Astrocyte (in vitro differentiated cells and primary cell): Measurements from ENCODE around the gene ST6GALNAC2.

Source experiments
- EZH2 ChIP-seq: IDR thresholded peaks from 2 replicates; pipeline ENCODE4 v1.6.1; 2012; ENCODE audit warnings: mild to moderate bottlenecking, low read length, inconsistent platforms; ENCODE audit not compliant: insufficient read depth
- TF ChIP-seq, protein P1 (sequence below): IDR thresholded peaks from 2 replicates; pipeline ENCODE4 v1.5.1; 2011; ENCODE audit warnings: low read depth, mild to moderate bottlenecking, inconsistent platforms, low read length, moderate library complexity; ENCODE audit not compliant: insufficient read depth

DNA sequence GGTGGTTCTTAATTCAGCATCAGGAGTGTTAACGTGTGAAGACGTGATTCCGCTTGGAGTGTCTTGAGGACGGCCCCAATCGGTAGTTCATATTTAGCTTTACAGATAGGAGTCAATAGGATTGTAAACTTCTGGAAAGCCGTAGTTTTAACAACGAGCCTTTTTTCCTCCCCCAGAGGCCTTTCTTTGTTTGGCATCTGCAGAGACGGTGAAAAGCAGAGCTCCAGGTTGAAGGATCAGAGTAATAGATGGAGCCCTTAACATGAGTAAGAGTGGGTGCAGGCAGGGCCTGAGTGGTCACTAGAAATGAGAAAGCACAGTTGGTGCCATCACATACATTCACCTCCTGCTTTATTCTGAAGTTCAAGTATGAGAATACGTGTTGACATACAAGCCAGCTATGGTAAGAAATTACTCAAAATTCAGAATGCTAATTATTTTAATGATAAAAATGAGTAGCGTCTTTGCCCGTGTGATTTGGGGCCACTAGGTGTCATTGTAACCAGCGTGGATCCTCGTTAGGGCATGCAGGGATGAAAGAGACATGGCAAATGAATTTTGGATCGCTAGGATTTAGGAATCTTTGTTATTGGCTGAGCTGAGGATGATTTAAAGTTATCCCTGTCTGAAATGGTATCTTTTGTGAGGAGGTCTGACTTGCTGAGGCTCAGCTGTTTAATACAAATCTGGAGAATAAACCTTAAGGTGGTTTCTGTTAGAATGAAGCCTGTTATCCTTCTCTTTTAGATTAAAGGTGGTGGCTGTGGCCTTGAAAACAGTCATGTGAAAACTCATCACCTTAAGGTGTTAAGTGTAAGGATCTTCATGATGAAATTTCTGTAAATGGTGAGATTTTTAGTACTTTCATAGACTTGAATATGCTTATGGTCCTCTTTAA, 27.2 kb downstream of the ST6GALNAC2 start:
- no peak for TF ChIP-seq EZH2
- TF ChIP-seq, protein P1, sequence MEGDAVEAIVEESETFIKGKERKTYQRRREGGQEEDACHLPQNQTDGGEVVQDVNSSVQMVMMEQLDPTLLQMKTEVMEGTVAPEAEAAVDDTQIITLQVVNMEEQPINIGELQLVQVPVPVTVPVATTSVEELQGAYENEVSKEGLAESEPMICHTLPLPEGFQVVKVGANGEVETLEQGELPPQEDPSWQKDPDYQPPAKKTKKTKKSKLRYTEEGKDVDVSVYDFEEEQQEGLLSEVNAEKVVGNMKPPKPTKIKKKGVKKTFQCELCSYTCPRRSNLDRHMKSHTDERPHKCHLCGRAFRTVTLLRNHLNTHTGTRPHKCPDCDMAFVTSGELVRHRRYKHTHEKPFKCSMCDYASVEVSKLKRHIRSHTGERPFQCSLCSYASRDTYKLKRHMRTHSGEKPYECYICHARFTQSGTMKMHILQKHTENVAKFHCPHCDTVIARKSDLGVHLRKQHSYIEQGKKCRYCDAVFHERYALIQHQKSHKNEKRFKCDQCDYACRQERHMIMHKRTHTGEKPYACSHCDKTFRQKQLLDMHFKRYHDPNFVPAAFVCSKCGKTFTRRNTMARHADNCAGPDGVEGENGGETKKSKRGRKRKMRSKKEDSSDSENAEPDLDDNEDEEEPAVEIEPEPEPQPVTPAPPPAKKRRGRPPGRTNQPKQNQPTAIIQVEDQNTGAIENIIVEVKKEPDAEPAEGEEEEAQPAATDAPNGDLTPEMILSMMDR, result peak; percentile 47
